Keratinocyte (primary cell): ENCODE data around the gene ACBD3. TPM values are rescaled to one million over a fixed set of nuclear protein-coding genes. Genes with fewer than 3 reads are reported as not detected.

Source experiments
- DNase-seq: peaks from one replicate; pipeline ENCODE4 v3.0.0-alpha.2; 2011; ENCODE audit warnings: low read depth, missing footprints, low spot score
- FAIRE-seq: peaks from 2 replicates; lab custom pipeline; 2011; peaks lifted over from hg19 to GRCh38; lab: Jason Lieb, UNC
- H2AFZ ChIP-seq: 2 replicates; pipeline ENCODE4 v1.6.0; 2012; ENCODE audit warnings: low read length, control low read depth, inconsistent platforms; ENCODE audit not compliant: control insufficient read depth
- H3K27ac ChIP-seq: 2 replicates; pipeline ENCODE4 v1.5.1; 2011; ENCODE audit warnings: low read length; ENCODE audit not compliant: control insufficient read depth, insufficient read depth
- H3K27me3 ChIP-seq: 3 replicates; pipeline ENCODE4 v1.6.0; 2011; ENCODE audit warnings: low read length; ENCODE audit not compliant: control insufficient read depth, insufficient read depth; ENCODE audit errors: extremely low read depth
- H3K36me3 ChIP-seq, 2 experiments: 2 replicates in 1 of 2; 3 replicates in 1 of 2; pipeline ENCODE4 v1.5.1; 2011; ENCODE audit warnings: low read length in 2 of 2, mild to moderate bottlenecking in 1 of 2; ENCODE audit not compliant: control insufficient read depth in 2 of 2, insufficient read depth in 2 of 2; ENCODE audit errors: extremely low read depth in 1 of 2
- H3K4me1 ChIP-seq: 3 replicates; pipeline ENCODE4 v1.5.1; 2011; ENCODE audit warnings: low read length; ENCODE audit not compliant: control insufficient read depth, insufficient read depth; ENCODE audit errors: extremely low read depth
- H3K4me2 ChIP-seq: 3 replicates; pipeline ENCODE4 v1.6.0; 2011; ENCODE audit warnings: low read depth, low read length; ENCODE audit not compliant: control insufficient read depth, insufficient read depth; ENCODE audit errors: extremely low read depth
- H3K4me3 ChIP-seq, 3 experiments: fragments of 200-600 bp in 1 of 3; sonication (generic) in 1 of 3; 2 replicates in 2 of 3; 3 replicates in 1 of 3; pipeline ENCODE4 v1.5.1; 2011 to 2016; ENCODE audit warnings: low read length in 3 of 3, mild to moderate bottlenecking in 3 of 3, control low read depth in 2 of 3, inconsistent platforms in 1 of 3, low read depth in 1 of 3, mixed read lengths in 1 of 3, mixed run types in 1 of 3, moderate library complexity in 1 of 3; ENCODE audit not compliant: control insufficient read depth in 2 of 3, insufficient read depth in 2 of 3; ENCODE audit errors: extremely low read depth in 1 of 3
- H3K79me2 ChIP-seq: 2 replicates; pipeline ENCODE4 v1.6.0; 2012; ENCODE audit warnings: low read length; ENCODE audit not compliant: control insufficient read depth, insufficient read depth
- H3K9ac ChIP-seq: 3 replicates; pipeline ENCODE4 v1.6.0; 2011; ENCODE audit warnings: low read length; ENCODE audit not compliant: control insufficient read depth, insufficient read depth; ENCODE audit errors: extremely low read depth
- H3K9me1 ChIP-seq: 3 replicates; pipeline ENCODE4 v1.6.0; 2011; ENCODE audit warnings: low read length; ENCODE audit not compliant: control insufficient read depth, insufficient read depth; ENCODE audit errors: extremely low read depth
- H3K9me3 ChIP-seq: 2 replicates; pipeline ENCODE4 v1.5.1; 2012; ENCODE audit warnings: low read depth, low read length; ENCODE audit not compliant: control insufficient read depth
- H4K20me1 ChIP-seq: 3 replicates; pipeline ENCODE4 v1.6.0; 2011; ENCODE audit warnings: low read length; ENCODE audit not compliant: control insufficient read depth, insufficient read depth; ENCODE audit errors: extremely low read depth
- EZH2 ChIP-seq: IDR thresholded peaks from one replicate; pipeline ENCODE4 v1.6.1; 2012; ENCODE audit warnings: inconsistent platforms, mild to moderate bottlenecking, low read length, moderate library complexity
- dilution Hi-C: fragments of 300-500 bp; cut with MboI; formaldehyde crosslinking; loops from one replicate; pipeline ENCODE4 v1.7.0; 2020; ENCODE audit warnings: low sequenced_read_pairs; ENCODE audit not compliant: extremely low pct_ligation_motif_present
- polyA plus RNA-seq, 5 experiments: library from polyadenylated mRNA; depleted of rRNA in 3 of 5; stranded (reverse) in 3 of 5; stranded (forward) in 1 of 5; unstranded in 1 of 5; fragments of >200 nt; gene quantifications; 1 replicate in 1 of 5; 2 replicates in 3 of 5; 3 replicates in 1 of 5; pipeline versions ENCODE4 v1.2.1 to v1.2.3, GENCODE V29; 2011 to 2012; ENCODE audit warnings: missing spikeins in 2 of 5, low read depth in 1 of 5, low replicate concordance in 1 of 5
- TF ChIP-seq, protein P1 (sequence below), 3 experiments: IDR thresholded peaks in 1 of 3; conservative IDR thresholded peaks in 1 of 3; optimal IDR thresholded peaks in 1 of 3; 2 replicates in 2 of 3; 3 replicates in 1 of 3; pipeline versions ENCODE3 to v1.5.1; 2011; ENCODE audit warnings: low read length in 3 of 3, mild to moderate bottlenecking in 3 of 3, moderate library complexity in 2 of 3, control low read depth in 1 of 3, inconsistent platforms in 1 of 3; ENCODE audit not compliant: insufficient read depth in 2 of 3; ENCODE audit errors: extremely low read depth in 1 of 3

The ACBD3 gene
- polyA plus RNA-seq, 1 donor (not counting 4 experiments of a cell fraction or from before 2014, with no cell fraction given) = 43.1 TPM

GRCh38 chr1:226126824-226127569 lies 59.5 kb downstream of the ACBD3 start:
- Histone ChIP-seq H3K36me3 (no peaks in the 10 kb centered on the region), H2AFZ (peak overlapping the region; percentile 22), H3K4me3 (peak overlapping the region in 1 of 3 experiments; percentile 56), H3K9me3 (no peaks in the 10 kb centered on the region), H3K9me1 (no peaks in the 10 kb centered on the region), H3K27me3 (no peaks in the 10 kb centered on the region), H4K20me1 (no peaks in the 10 kb centered on the region), H3K4me1 (peaks cover 44% of the 10 kb centered on the region), H3K4me2 (peak overlapping the region; percentile 86), H3K9ac (no peak overlapping the region), H3K27ac (peak overlapping the region; percentile 85), H3K79me2 (no peaks in the 10 kb centered on the region)
- peak; percentile 39 for FAIRE-seq
- dilution Hi-C loops = no loop called here
- TF ChIP-seq, protein P1, sequence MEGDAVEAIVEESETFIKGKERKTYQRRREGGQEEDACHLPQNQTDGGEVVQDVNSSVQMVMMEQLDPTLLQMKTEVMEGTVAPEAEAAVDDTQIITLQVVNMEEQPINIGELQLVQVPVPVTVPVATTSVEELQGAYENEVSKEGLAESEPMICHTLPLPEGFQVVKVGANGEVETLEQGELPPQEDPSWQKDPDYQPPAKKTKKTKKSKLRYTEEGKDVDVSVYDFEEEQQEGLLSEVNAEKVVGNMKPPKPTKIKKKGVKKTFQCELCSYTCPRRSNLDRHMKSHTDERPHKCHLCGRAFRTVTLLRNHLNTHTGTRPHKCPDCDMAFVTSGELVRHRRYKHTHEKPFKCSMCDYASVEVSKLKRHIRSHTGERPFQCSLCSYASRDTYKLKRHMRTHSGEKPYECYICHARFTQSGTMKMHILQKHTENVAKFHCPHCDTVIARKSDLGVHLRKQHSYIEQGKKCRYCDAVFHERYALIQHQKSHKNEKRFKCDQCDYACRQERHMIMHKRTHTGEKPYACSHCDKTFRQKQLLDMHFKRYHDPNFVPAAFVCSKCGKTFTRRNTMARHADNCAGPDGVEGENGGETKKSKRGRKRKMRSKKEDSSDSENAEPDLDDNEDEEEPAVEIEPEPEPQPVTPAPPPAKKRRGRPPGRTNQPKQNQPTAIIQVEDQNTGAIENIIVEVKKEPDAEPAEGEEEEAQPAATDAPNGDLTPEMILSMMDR (optimal IDR thresholded peaks at IDR 0.05 in 1 of 3, IDR thresholded peaks at IDR 0.05 in 1 of 3, conservative IDR thresholded peaks at IDR 0.05 in 1 of 3; ENCODE audit: extremely low read depth in 1 of 3, insufficient read depth in 2 of 3, low read length in 3 of 3) = no peak
- TF ChIP-seq EZH2 = no peak
- DNase-seq = no peak

- H2AFZ ChIP-seq = no peak overlapping the region
Measured at GRCh38 chr1:226125831-226126230, 60.7 kb downstream of the ACBD3 start.

More at GRCh38 chr1:226125831-226126230, 60.7 kb downstream of the ACBD3 start:
- no peak overlapping the region for H3K4me3 ChIP-seq
- H3K9me1 ChIP-seq = no peaks in the 10 kb centered on the region
- no peak for FAIRE-seq
- no peak overlapping the region for H3K4me2 ChIP-seq
- TF ChIP-seq, protein P1 (optimal IDR thresholded peaks at IDR 0.05 in 1 of 3, IDR thresholded peaks at IDR 0.05 in 1 of 3, conservative IDR thresholded peaks at IDR 0.05 in 1 of 3; ENCODE audit: extremely low read depth in 1 of 3, insufficient read depth in 2 of 3, low read length in 3 of 3) = no peak
- no peak for TF ChIP-seq EZH2
- dilution Hi-C loops = no loop called here
- no peaks in the 10 kb centered on the region for H3K9me3 ChIP-seq
- no peaks in the 10 kb centered on the region for H3K79me2 ChIP-seq
- DNase-seq = no peak
- no peaks in the 10 kb centered on the region for H3K36me3 ChIP-seq
- H3K27ac ChIP-seq = no peak overlapping the region
- H3K27me3 ChIP-seq = no peaks in the 10 kb centered on the region
- no peaks in the 10 kb centered on the region for H4K20me1 ChIP-seq
- H3K9ac ChIP-seq = no peak overlapping the region
- peaks cover 46% of the 10 kb centered on the region for H3K4me1 ChIP-seq
